ENCODE measurements around the gene THRA. TPM values are rescaled to one million over a fixed set of nuclear protein-coding genes. Genes with fewer than 3 reads are reported as not detected.
A peak's percentile ranks its signal among the peaks of the same experiment; 100 is the strongest.

THRA gene
- total and polyA plus RNA-seq, 9 of the 15 experiments (the other 6 are each of a cell fraction or from before 2014, with no cell fraction given), result 0.34 to 23.4 (median 12.7) TPM

- no peak for TF ChIP-seq ZNF23 (CRISPR knock-in tag; IDR thresholded peaks at IDR 0.05)
- peak; percentile 67 for TF ChIP-seq SAP30 (IDR thresholded peaks at IDR 0.05; ENCODE audit: borderline replicate concordance, insufficient read depth, low read depth, low read length, poor library complexity, severe bottlenecking)
- TF ChIP-seq ARID4B (CRISPR knock-in tag; IDR thresholded peaks at IDR 0.05), result peak; percentile 69; the same call in 1 of the 2 replicates
- no peak for TF ChIP-seq SMAD2 (IDR thresholded peaks at IDR 0.05; ENCODE audit: low read depth, low read length)
- TF ChIP-seq ATF4 (CRISPR knock-in tag; IDR thresholded peaks at IDR 0.05), result 0 out of 2 replicates have a peak, but pooled peaks have one; percentile 9
- TF ChIP-seq MEF2A (IDR thresholded peaks at IDR 0.05; ENCODE audit: control insufficient read depth, low read depth, low read length), result 0 out of 2 replicates have a peak, but pooled peaks have one; percentile 10
- no peak for TF ChIP-seq HEY1 (CRISPR knock-in tag; IDR thresholded peaks at IDR 0.05; ENCODE audit: borderline replicate concordance)
- TF ChIP-seq RFX7 (CRISPR knock-in tag; IDR thresholded peaks at IDR 0.05), result no peak
- TF ChIP-seq ZNF347 (CRISPR knock-in tag; IDR thresholded peaks at IDR 0.05; ENCODE audit: low read depth), result no peak
- no peak for TF ChIP-seq CLOCK (CRISPR knock-in tag; IDR thresholded peaks at IDR 0.05; ENCODE audit: borderline replicate concordance)
- TF ChIP-seq ZNF280A (IDR thresholded peaks at IDR 0.05; ENCODE audit: low read depth, partially characterized antibody), result no peak
- no peak for TF ChIP-seq HIVEP1 (CRISPR knock-in tag; IDR thresholded peaks at IDR 0.05)
- TF ChIP-seq SRSF3 (IDR thresholded peaks at IDR 0.05; ENCODE audit: insufficient read depth, low read length), result no peak
- no peak for TF ChIP-seq ZNF280B (CRISPR knock-in tag; IDR thresholded peaks at IDR 0.05)
- TF ChIP-seq TAF7 (tag; IDR thresholded peaks at IDR 0.05), result no peak
Observed at GRCh38 chr17:40113110-40113906, 50.5 kb downstream of the THRA start (continued).

Data from K562 (cell line).